ENCODE data around the gene ROR2. TPM values are rescaled to one million over a fixed set of nuclear protein-coding genes. Genes with fewer than 3 reads are reported as not detected.

ROR2 gene
- polyA plus RNA-seq, 3 donors = not detected

GRCh38 chr9:91705386-91705785 is 244.6 kb downstream of the ROR2 start:
- Histone ChIP-seq H3K4me2 (replicated peaks; ENCODE audit: extremely low read depth, low read length, poor library complexity, severe bottlenecking) (no peak overlapping the region), H3K4me3 (replicated peaks in 1 of 3; ENCODE audit: low read depth in 2 of 3, low read length in 3 of 3) (no peak overlapping the region), H3K36me3 (replicated peaks in 1 of 2; ENCODE audit: control insufficient read depth in 1 of 2, insufficient read depth in 2 of 2, low read length in 2 of 2) (no peaks in the 10 kb centered on the region), H3K9ac (ENCODE audit: insufficient read depth, low read length, poor library complexity, severe bottlenecking) (no peak overlapping the region), H3K9me3 (replicated peaks in 1 of 2; ENCODE audit: control insufficient read depth in 1 of 2, insufficient read depth in 1 of 2, low read length in 2 of 2) (peaks cover 19 to 25% of the 10 kb centered on the region in 2 donors), H3K79me2 (ENCODE audit: insufficient read depth, low read length) (no peaks in the 10 kb centered on the region), H3K4me1 (ENCODE audit: control insufficient read depth in 1 of 2, insufficient read depth in 2 of 2, low read length in 2 of 2) (no peaks in the 10 kb centered on the region), H3K27me3 (ENCODE audit: control insufficient read depth in 2 of 2, insufficient read depth in 2 of 2, low read length in 2 of 2) (peaks cover 0 to 3% of the 10 kb centered on the region in 2 donors), H2AFZ (ENCODE audit: insufficient read depth, low read depth, low read length, poor library complexity, severe bottlenecking) (no peak overlapping the region), H4K20me1 (ENCODE audit: insufficient read depth, low read length) (no peaks in the 10 kb centered on the region), H3K27ac (ENCODE audit: low read depth in 1 of 2, low read length in 2 of 2) (no peak overlapping the region)
- Mint-ChIP-seq H3K9me3 (peaks cover 8 to 36% (median 24%) of the 10 kb centered on the region in 7 donors), H3K27ac (no peak overlapping the region), H3K27me3 (ENCODE audit: low read depth in 3 of 3) (peaks cover 0 to 2% (median 0%) of the 10 kb centered on the region in 3 donors), H3K36me3 (no peaks in the 10 kb centered on the region), H3K4me3 (no peak overlapping the region), H3K4me1 (no peaks in the 10 kb centered on the region)
- no peak for DNase-seq
- intact Hi-C loops (cut with micrococcal nuclease) = no loop called here
- TF ChIP-seq CTCF (IDR thresholded peaks at IDR 0.05) = no peak
- WGBS (ENCODE audit: insufficient coverage) = no CpG with 5 or more reads among the region's 1 CpG

- Mint-ChIP-seq H3K4me3 (no peak overlapping the region), H3K9me3 (peaks cover 3 to 17% (median 10%) of the 10 kb centered on the region in 7 donors), H3K36me3 (no peaks in the 10 kb centered on the region), H3K27me3 (ENCODE audit: low read depth in 3 of 3) (peaks cover 0 to 5% (median 0%) of the 10 kb centered on the region in 3 donors), H3K27ac (no peak overlapping the region), H3K4me1 (no peaks in the 10 kb centered on the region)
- Histone ChIP-seq H3K4me2 (replicated peaks; ENCODE audit: extremely low read depth, low read length, poor library complexity, severe bottlenecking) (no peak overlapping the region), H2AFZ (ENCODE audit: insufficient read depth, low read depth, low read length, poor library complexity, severe bottlenecking) (no peak overlapping the region), H3K4me3 (replicated peaks in 1 of 3; ENCODE audit: low read depth in 2 of 3, low read length in 3 of 3) (no peak overlapping the region), H3K27ac (ENCODE audit: low read depth in 1 of 2, low read length in 2 of 2) (no peak overlapping the region), H3K79me2 (ENCODE audit: insufficient read depth, low read length) (no peaks in the 10 kb centered on the region), H3K36me3 (replicated peaks in 1 of 2; ENCODE audit: control insufficient read depth in 1 of 2, insufficient read depth in 2 of 2, low read length in 2 of 2) (no peaks in the 10 kb centered on the region), H3K9me3 (replicated peaks in 1 of 2; ENCODE audit: control insufficient read depth in 1 of 2, insufficient read depth in 1 of 2, low read length in 2 of 2) (peaks cover 5 to 11% of the 10 kb centered on the region in 2 donors), H3K4me1 (ENCODE audit: control insufficient read depth in 1 of 2, insufficient read depth in 2 of 2, low read length in 2 of 2) (no peaks in the 10 kb centered on the region), H4K20me1 (ENCODE audit: insufficient read depth, low read length) (no peaks in the 10 kb centered on the region), H3K9ac (ENCODE audit: insufficient read depth, low read length, poor library complexity, severe bottlenecking) (no peak overlapping the region), H3K27me3 (ENCODE audit: control insufficient read depth in 2 of 2, insufficient read depth in 2 of 2, low read length in 2 of 2) (peaks cover 0 to 3% of the 10 kb centered on the region in 2 donors)
- WGBS (ENCODE audit: insufficient coverage) = 100% methylated on average over 2 of the region's 5 CpGs
- DNase-seq = no peak
- TF ChIP-seq CTCF (IDR thresholded peaks at IDR 0.05) = no peak
- intact Hi-C loops (cut with micrococcal nuclease) = no loop called here
Observed at GRCh38 chr9:91700475-91700874, 249.6 kb downstream of the ROR2 start.
